IMR-90 (cell line): Measurements from ENCODE around the gene CFAP221. TPM values are rescaled to one million over a fixed set of nuclear protein-coding genes. Genes with fewer than 3 reads are reported as not detected.
A peak's percentile ranks its signal among the peaks of the same experiment; 100 is the strongest.

ENCODE experiments used
- ATAC-seq: fragments of 200-7000 bp; cut with Tn5 transposase; 2 replicates; pipeline ENCODE4 v1.9.1; 2020; ENCODE audit warnings: low read depth, mild to moderate bottlenecking, moderate library complexity
- BruUV-seq: library from RNA; stranded (reverse); fragments of 400-500 nt; replicated peaks from 2 replicates; lab custom pipeline; 2021; lab: Mats Ljungman, UMichigan
- CTCF ChIA-PET: fragments of 300-600 bp; formaldehyde crosslinking; extraction: SDS; loops from one replicate; lab custom pipeline; 2021; ENCODE audit warnings: antibody characterized with exemption; lab: Yijun Ruan, JAX
- POLR2A ChIA-PET: fragments of 300-600 bp; sonication (Branson Sonifier 250); formaldehyde crosslinking; loops from one replicate; lab custom pipeline; 2022; ENCODE audit warnings: antibody characterized with exemption; ENCODE audit not compliant: unreplicated experiment; lab: Charles Lee
- DNase-seq: peaks from one replicate; pipeline ENCODE4 v3.0.0; 2013
- H2AFZ ChIP-seq: replicated peaks from 2 replicates; pipeline ENCODE3; 2013; ENCODE audit warnings: low read length, mild to moderate bottlenecking; ENCODE audit not compliant: poor library complexity
- H2AK5ac ChIP-seq: 2 replicates; pipeline ENCODE4 v1.6.1; 2013; ENCODE audit warnings: low read depth, low read length, inconsistent platforms
- H2AK9ac ChIP-seq: replicated peaks from 2 replicates; pipeline ENCODE3; 2013; ENCODE audit warnings: mild to moderate bottlenecking, low read depth, low read length, moderate library complexity; ENCODE audit not compliant: poor library complexity
- H2BK120ac ChIP-seq: 2 replicates; pipeline ENCODE4 v1.6.1; 2013; ENCODE audit warnings: low read depth, low read length, inconsistent platforms
- H2BK15ac ChIP-seq: 3 replicates; pipeline ENCODE4 v1.6.1; 2013; ENCODE audit warnings: low read depth, low read length, inconsistent platforms
- H2BK20ac ChIP-seq: 2 replicates; pipeline ENCODE4 v1.6.1; 2013; ENCODE audit warnings: low read depth, mild to moderate bottlenecking, inconsistent platforms, low read length, moderate library complexity
- H2BK5ac ChIP-seq: 2 replicates; pipeline ENCODE4 v1.6.1; 2013; ENCODE audit warnings: mild to moderate bottlenecking, low read depth, low read length, inconsistent platforms; ENCODE audit not compliant: poor library complexity, severe bottlenecking
- H3K14ac ChIP-seq: replicated peaks from 2 replicates; pipeline ENCODE4 v1.6.1; 2013; ENCODE audit warnings: low read depth, low read length, inconsistent platforms
- H3K18ac ChIP-seq: 2 replicates; pipeline ENCODE4 v1.6.1; 2013; ENCODE audit warnings: low read depth, low read length, control low read depth
- H3K23ac ChIP-seq: 2 replicates; pipeline ENCODE4 v1.6.1; 2013; ENCODE audit warnings: low read depth, low read length, inconsistent platforms
- H3K27ac ChIP-seq: 2 replicates; pipeline ENCODE4 v1.5.1; 2013; ENCODE audit warnings: mild to moderate bottlenecking, control low read depth, low read length; ENCODE audit not compliant: insufficient read depth
- H3K27me3 ChIP-seq: 2 replicates; pipeline ENCODE4 v1.6.1; 2013; ENCODE audit warnings: low read length; ENCODE audit not compliant: control insufficient read depth, insufficient read depth
- H3K36me3 ChIP-seq: 2 replicates; pipeline ENCODE4 v1.6.1; 2013; ENCODE audit warnings: low read length, mixed read lengths; ENCODE audit not compliant: control insufficient read depth, insufficient read depth
- H3K4ac ChIP-seq: 2 replicates; pipeline ENCODE4 v1.6.1; 2013; ENCODE audit warnings: low read depth, low read length, inconsistent platforms
- H3K4me1 ChIP-seq: 2 replicates; pipeline ENCODE4 v1.6.1; 2013; ENCODE audit warnings: low read length, mixed read lengths; ENCODE audit not compliant: control insufficient read depth, insufficient read depth
- H3K4me2 ChIP-seq: 2 replicates; pipeline ENCODE4 v1.6.1; 2013; ENCODE audit warnings: low read depth, mild to moderate bottlenecking, control low read depth, low read length, moderate library complexity
- H3K4me3 ChIP-seq: 2 replicates; pipeline ENCODE4 v1.5.1; 2013; ENCODE audit warnings: low read depth, mild to moderate bottlenecking, control low read depth, low read length, moderate library complexity; ENCODE audit not compliant: insufficient read depth
- H3K56ac ChIP-seq: 2 replicates; pipeline ENCODE4 v1.6.1; 2013; ENCODE audit warnings: low read length, inconsistent platforms; ENCODE audit not compliant: insufficient read depth; ENCODE audit errors: extremely low read depth
- H3K79me1 ChIP-seq, 2 experiments: 2 replicates each; pipeline ENCODE4 v1.6.1; 2013; ENCODE audit warnings: low read length in 2 of 2, inconsistent platforms in 1 of 2, low read depth in 1 of 2
- H3K9ac ChIP-seq: 2 replicates; pipeline ENCODE4 v1.6.1; 2013; ENCODE audit warnings: low read depth, low read length, control low read depth
- H3K9me1 ChIP-seq: 2 replicates; pipeline ENCODE4 v1.6.1; 2013; ENCODE audit warnings: low read length, inconsistent platforms; ENCODE audit not compliant: insufficient read depth
- H3K9me3 ChIP-seq: 2 replicates; pipeline ENCODE4 v1.6.1; 2013; ENCODE audit warnings: low read length; ENCODE audit not compliant: control insufficient read depth, insufficient read depth
- H4K20me1 ChIP-seq: 2 replicates; pipeline ENCODE4 v1.6.1; 2013; ENCODE audit warnings: low read length, inconsistent platforms; ENCODE audit not compliant: insufficient read depth
- H4K5ac ChIP-seq: 2 replicates; pipeline ENCODE4 v1.6.1; 2013; ENCODE audit warnings: mild to moderate bottlenecking, low read depth, low read length, control low read depth
- H4K8ac ChIP-seq, 2 experiments: 2 replicates each; pipeline ENCODE4 v1.6.1; 2013; ENCODE audit warnings: low read depth in 2 of 2, low read length in 2 of 2, control low read depth in 1 of 2, inconsistent platforms in 1 of 2
- H4K91ac ChIP-seq: 2 replicates; pipeline ENCODE4 v1.6.1; 2013; ENCODE audit warnings: low read depth, low read length, inconsistent platforms; ENCODE audit not compliant: insufficient read depth
- BHLHE40 ChIP-seq: fragments of 150-350 bp; IDR thresholded peaks from 2 replicates; pipeline ENCODE4 v1.6.1; 2016; ENCODE audit warnings: mild to moderate bottlenecking, low read depth, low read length
- CEBPB ChIP-seq: IDR thresholded peaks from 2 replicates; pipeline ENCODE4 v1.6.1; 2012; ENCODE audit warnings: low read depth, low read length, improper control_type of control experiment
- CHD1 ChIP-seq: IDR thresholded peaks from 2 replicates; pipeline ENCODE4 v1.6.1; 2012; ENCODE audit warnings: low read depth, low read length, improper control_type of control experiment
- FOS ChIP-seq: fragments of 150-350 bp; IDR thresholded peaks from 2 replicates; pipeline ENCODE4 v1.6.1; 2016; ENCODE audit warnings: low read depth, low read length
- MAFK ChIP-seq: IDR thresholded peaks from 2 replicates; pipeline ENCODE4 v1.6.1; 2012; ENCODE audit warnings: low read depth, low read length, improper control_type of control experiment
- MAZ ChIP-seq: IDR thresholded peaks from 2 replicates; pipeline ENCODE4 v1.6.1; 2012; ENCODE audit warnings: low read depth, mild to moderate bottlenecking, low read length, improper control_type of control experiment, moderate library complexity, borderline replicate concordance
- MXI1 ChIP-seq: IDR thresholded peaks from 2 replicates; pipeline ENCODE4 v1.6.1; 2012; ENCODE audit warnings: low read depth, mild to moderate bottlenecking, low read length, moderate library complexity, borderline replicate concordance
- NFE2L2 ChIP-seq: fragments of 150-350 bp; IDR thresholded peaks from 2 replicates; pipeline ENCODE4 v1.6.1; 2016; ENCODE audit warnings: low read depth, mild to moderate bottlenecking, low read length
- POLR2A ChIP-seq: IDR thresholded peaks from 2 replicates; pipeline ENCODE4 v1.6.1; 2012; ENCODE audit warnings: mild to moderate bottlenecking, low read depth, low read length
- RAD21 ChIP-seq: IDR thresholded peaks from 2 replicates; pipeline ENCODE4 v1.6.1; 2012; ENCODE audit warnings: low read length, improper control_type of control experiment
- RCOR1 ChIP-seq: IDR thresholded peaks from 2 replicates; pipeline ENCODE4 v1.6.1; 2012; ENCODE audit warnings: mild to moderate bottlenecking, low read length, improper control_type of control experiment; ENCODE audit not compliant: insufficient replicate concordance
- RFX5 ChIP-seq: IDR thresholded peaks from 2 replicates; pipeline ENCODE4 v1.8.0; 2012; ENCODE audit warnings: low read depth, mild to moderate bottlenecking, low read length, moderate library complexity
- SMC3 ChIP-seq: fragments of 150-350 bp; IDR thresholded peaks from 2 replicates; pipeline ENCODE4 v1.6.1; 2016; ENCODE audit warnings: low read depth, mild to moderate bottlenecking, antibody characterized with exemption, low read length, moderate library complexity
- WGBS, 2 experiments: methylation state at CpG; one replicate each; pipeline versions ENCODE4 v1.1.5 to v1.1.7; 2013; ENCODE audit warnings: missing lambda C conversion rate in 2 of 2; ENCODE audit not compliant: insufficient read length in 1 of 2; ENCODE audit errors: extremely low coverage in 2 of 2; 5-methylcytosine and 5-hydroxymethylcytosine counted together
- dilution Hi-C: fragments of 300-500 bp; cut with HindIII; formaldehyde crosslinking; loops from one replicate; pipeline ENCODE4 v1.14.3; 2018; ENCODE audit warnings: low sequenced_read_pairs; ENCODE audit not compliant: unreplicated experiment
- in situ Hi-C: fragments of 300-500 bp; cut with MboI; formaldehyde crosslinking; loops from 3 replicates; pipeline ENCODE4 v1.14.3; 2019; ENCODE audit warnings: low sequenced_read_pairs, inconsistent platforms, mixed read lengths
- intact Hi-C: fragments of 100-400 bp; cut with micrococcal nuclease; formaldehyde crosslinking; loops from 2 replicates; pipeline ENCODE4 v1.10.0; 2022
- polyA plus RNA-seq, 3 experiments: library from polyadenylated mRNA; depleted of rRNA; stranded (reverse); fragments of >200 nt; gene quantifications; 2 replicates each; pipeline ENCODE4 v1.2.3, GENCODE V29; 2012; ENCODE audit warnings: low replicate concordance in 1 of 3
- total RNA-seq: library from RNA; depleted of rRNA; stranded (reverse); fragments of >200 nt; gene quantifications from 2 replicates; pipeline ENCODE4 v1.2.3, GENCODE V29; 2012
- TF ChIP-seq, protein P1 (sequence below): fragments of 150-350 bp; IDR thresholded peaks from 2 replicates; pipeline ENCODE4 v1.6.1; 2017; ENCODE audit warnings: mild to moderate bottlenecking, antibody characterized with exemption, low read length, low read depth
- TF ChIP-seq, protein P2 (sequence below): conservative IDR thresholded peaks from 2 replicates; pipeline ENCODE4 v1.5.1; 2012; ENCODE audit warnings: mild to moderate bottlenecking, low read depth, low read length, improper control_type of control experiment
- TF ChIP-seq, protein P3 (sequence below): fragments of 150-350 bp; IDR thresholded peaks from 2 replicates; pipeline ENCODE4 v1.6.1; 2016; ENCODE audit warnings: low read depth, mild to moderate bottlenecking, low read length, moderate library complexity, borderline replicate concordance

CFAP221 gene
- total and polyA plus RNA-seq, 2 of the 4 experiments (the other 2 are of a cell fraction): not detected

DNA sequence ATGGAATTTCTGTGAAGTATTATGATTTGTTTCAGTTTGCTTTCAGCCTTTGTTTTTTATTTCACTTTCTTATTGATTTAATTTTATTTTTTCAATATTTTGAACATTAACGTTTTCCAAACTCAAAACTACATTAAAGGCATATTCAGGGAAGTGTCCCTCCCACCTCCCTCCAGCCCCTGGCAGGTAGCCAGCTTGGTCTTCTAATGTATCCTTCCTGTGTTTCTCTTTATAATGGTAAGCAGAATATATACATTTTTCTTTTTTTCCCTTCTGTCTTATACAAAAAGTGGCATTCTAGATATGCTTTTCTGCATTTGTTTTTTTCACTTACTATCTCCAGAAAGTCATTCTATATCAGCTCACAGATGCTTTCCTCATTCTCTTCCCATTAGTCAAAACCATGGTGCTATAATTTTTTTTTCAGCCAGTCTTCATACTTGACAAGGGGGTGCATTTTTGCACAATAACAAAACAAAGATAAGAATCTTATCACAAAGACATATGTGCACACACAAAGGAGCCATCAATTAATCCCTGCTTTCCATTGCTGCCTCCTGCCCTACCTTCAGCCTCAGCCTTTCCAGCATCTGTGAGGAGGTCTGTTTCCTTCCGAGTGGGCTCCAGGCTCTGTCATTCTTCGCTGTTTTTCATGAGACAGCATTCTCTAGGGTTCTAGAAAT lies 101.1 kb downstream of the CFAP221 start:
- no peak overlapping the region for H3K4ac ChIP-seq
- no peak overlapping the region for H3K9ac ChIP-seq
- peaks cover 6% of the 10 kb centered on the region for H3K27me3 ChIP-seq
- no peak overlapping the region for H3K14ac ChIP-seq
- no peaks in the 10 kb centered on the region for H3K9me1 ChIP-seq
- H2BK5ac ChIP-seq: no peak overlapping the region
- H2AK9ac ChIP-seq: no peak overlapping the region
- H4K8ac ChIP-seq: no peak overlapping the region
- TF ChIP-seq, protein P1, sequence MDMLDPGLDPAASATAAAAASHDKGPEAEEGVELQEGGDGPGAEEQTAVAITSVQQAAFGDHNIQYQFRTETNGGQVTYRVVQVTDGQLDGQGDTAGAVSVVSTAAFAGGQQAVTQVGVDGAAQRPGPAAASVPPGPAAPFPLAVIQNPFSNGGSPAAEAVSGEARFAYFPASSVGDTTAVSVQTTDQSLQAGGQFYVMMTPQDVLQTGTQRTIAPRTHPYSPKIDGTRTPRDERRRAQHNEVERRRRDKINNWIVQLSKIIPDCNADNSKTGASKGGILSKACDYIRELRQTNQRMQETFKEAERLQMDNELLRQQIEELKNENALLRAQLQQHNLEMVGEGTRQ: no peak
- no peak for TF ChIP-seq BHLHE40
- no peak for TF ChIP-seq MXI1
- TF ChIP-seq CEBPB: no peak
- no peak for TF ChIP-seq MAFK
- no peak for TF ChIP-seq FOS
- TF ChIP-seq, protein P2, sequence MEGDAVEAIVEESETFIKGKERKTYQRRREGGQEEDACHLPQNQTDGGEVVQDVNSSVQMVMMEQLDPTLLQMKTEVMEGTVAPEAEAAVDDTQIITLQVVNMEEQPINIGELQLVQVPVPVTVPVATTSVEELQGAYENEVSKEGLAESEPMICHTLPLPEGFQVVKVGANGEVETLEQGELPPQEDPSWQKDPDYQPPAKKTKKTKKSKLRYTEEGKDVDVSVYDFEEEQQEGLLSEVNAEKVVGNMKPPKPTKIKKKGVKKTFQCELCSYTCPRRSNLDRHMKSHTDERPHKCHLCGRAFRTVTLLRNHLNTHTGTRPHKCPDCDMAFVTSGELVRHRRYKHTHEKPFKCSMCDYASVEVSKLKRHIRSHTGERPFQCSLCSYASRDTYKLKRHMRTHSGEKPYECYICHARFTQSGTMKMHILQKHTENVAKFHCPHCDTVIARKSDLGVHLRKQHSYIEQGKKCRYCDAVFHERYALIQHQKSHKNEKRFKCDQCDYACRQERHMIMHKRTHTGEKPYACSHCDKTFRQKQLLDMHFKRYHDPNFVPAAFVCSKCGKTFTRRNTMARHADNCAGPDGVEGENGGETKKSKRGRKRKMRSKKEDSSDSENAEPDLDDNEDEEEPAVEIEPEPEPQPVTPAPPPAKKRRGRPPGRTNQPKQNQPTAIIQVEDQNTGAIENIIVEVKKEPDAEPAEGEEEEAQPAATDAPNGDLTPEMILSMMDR: no peak
- TF ChIP-seq, protein P3, sequence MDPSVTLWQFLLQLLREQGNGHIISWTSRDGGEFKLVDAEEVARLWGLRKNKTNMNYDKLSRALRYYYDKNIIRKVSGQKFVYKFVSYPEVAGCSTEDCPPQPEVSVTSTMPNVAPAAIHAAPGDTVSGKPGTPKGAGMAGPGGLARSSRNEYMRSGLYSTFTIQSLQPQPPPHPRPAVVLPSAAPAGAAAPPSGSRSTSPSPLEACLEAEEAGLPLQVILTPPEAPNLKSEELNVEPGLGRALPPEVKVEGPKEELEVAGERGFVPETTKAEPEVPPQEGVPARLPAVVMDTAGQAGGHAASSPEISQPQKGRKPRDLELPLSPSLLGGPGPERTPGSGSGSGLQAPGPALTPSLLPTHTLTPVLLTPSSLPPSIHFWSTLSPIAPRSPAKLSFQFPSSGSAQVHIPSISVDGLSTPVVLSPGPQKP: no peak
- no peak for TF ChIP-seq POLR2A
- TF ChIP-seq CHD1: no peak
- no peak for TF ChIP-seq SMC3
- TF ChIP-seq MAZ: no peak
- no peak for TF ChIP-seq RCOR1
- no peak for TF ChIP-seq RAD21
- TF ChIP-seq RFX5: no peak
- TF ChIP-seq NFE2L2: no peak
- H2AK5ac ChIP-seq: no peak overlapping the region
- no peak overlapping the region for H2AFZ ChIP-seq
- no peaks in the 10 kb centered on the region for H3K79me1 ChIP-seq
- H3K36me3 ChIP-seq: no peaks in the 10 kb centered on the region
- ATAC-seq (no peak; the same call in 1 of the 2 replicates), DNase-seq (peak; percentile 41)
- H3K4me1 ChIP-seq: 0 out of 2 replicates have a peak, but pooled peaks cover 1% of the 10 kb centered on the region
- in situ Hi-C loops: no loop called here
- no peak overlapping the region for H3K23ac ChIP-seq
- H3K4me2 ChIP-seq: no peak overlapping the region
- no peak overlapping the region for H3K4me3 ChIP-seq
- H3K18ac ChIP-seq: no peak overlapping the region
- no peak overlapping the region for H2BK15ac ChIP-seq
- BruUV-seq: no TSS peak
- WGBS, 2 experiments: no CpG with 5 or more reads among the region's 3 CpGs
- H3K56ac ChIP-seq: no peak overlapping the region
- no peak overlapping the region for H3K27ac ChIP-seq
- no peak overlapping the region for H4K91ac ChIP-seq
- no peak overlapping the region for H4K5ac ChIP-seq
- ChIA-PET POLR2A (no interaction called here), CTCF (no interaction called here)
- intact Hi-C loops: no loop called here
- dilution Hi-C loops: no loop called here
- no peak overlapping the region for H2BK20ac ChIP-seq
- no peaks in the 10 kb centered on the region for H4K20me1 ChIP-seq
- H2BK120ac ChIP-seq: no peak overlapping the region
- H3K9me3 ChIP-seq: peaks cover 4% of the 10 kb centered on the region; the same call in 1 of the 2 replicates
